GM12891 (cell line): ENCODE data around the gene FOXP4.

ENCODE experiments used
- PAX5 ChIP-seq: IDR thresholded peaks from 2 replicates; pipeline ENCODE4 v1.6.1; 2011; ENCODE audit warnings: low read length, moderate library complexity, mild to moderate bottlenecking; ENCODE audit not compliant: insufficient read depth, severe bottlenecking
- POLR2A ChIP-seq: IDR thresholded peaks from 2 replicates; pipeline ENCODE4 v1.6.1; 2011; ENCODE audit warnings: low read depth, low read length, control low read depth
- POLR2AphosphoS5 ChIP-seq: IDR thresholded peaks from 2 replicates; pipeline ENCODE4 v1.6.1; 2011; ENCODE audit warnings: low read depth, low read length, control low read depth
- POU2F2 ChIP-seq: IDR thresholded peaks from 2 replicates; pipeline ENCODE4 v1.6.1; 2011; ENCODE audit warnings: low read depth, mild to moderate bottlenecking, control low read depth, low read length, moderate library complexity
- SPI1 ChIP-seq: IDR thresholded peaks from 2 replicates; pipeline ENCODE4 v1.6.1; 2011; ENCODE audit warnings: low read depth, low read length, control low read depth
- TAF1 ChIP-seq: IDR thresholded peaks from 2 replicates; pipeline ENCODE4 v1.6.1; 2011; ENCODE audit warnings: low read depth, low read length, control low read depth

DNA sequence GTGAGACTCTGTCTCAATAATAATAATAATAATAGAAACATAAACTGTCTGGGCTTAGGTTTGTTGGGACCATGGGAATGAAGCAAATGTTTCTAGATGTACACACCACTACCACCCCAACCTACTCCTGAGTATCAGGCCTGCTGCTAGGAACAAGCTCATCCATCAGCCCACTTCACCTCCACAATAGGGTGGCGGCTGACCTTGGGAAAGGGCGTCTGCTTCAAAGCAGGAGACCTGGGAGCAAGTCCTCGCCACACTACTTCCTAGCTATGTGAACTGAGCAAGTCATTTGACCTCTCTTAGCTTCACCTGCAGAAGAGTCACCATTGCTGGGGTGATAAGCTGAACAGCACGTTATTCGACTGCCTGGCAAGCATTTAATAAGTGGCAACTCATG lies 3.1 kb upstream of the FOXP4 start:
- TF ChIP-seq POLR2AphosphoS5: no peak
- TF ChIP-seq POLR2A: no peak
- TF ChIP-seq PAX5: no peak
- no peak for TF ChIP-seq SPI1
- no peak for TF ChIP-seq TAF1
- no peak for TF ChIP-seq POU2F2
